GM21381 (cell line): ENCODE measurements around the gene DCST1.

ENCODE experiments used
- ATAC-seq: cut with Tn5 transposase; IDR thresholded peaks from one replicate; pipeline ENCODE4 v1.9.1; 2021; ENCODE audit warnings: mild to moderate bottlenecking, moderate library complexity; ENCODE audit not compliant: unreplicated experiment

DCST1 gene

GRCh38 chr1:155051342-155051776, 17.7 kb downstream of the DCST1 start:
- ATAC-seq: no peak

GRCh38 chr1:155051777-155052398, 18.3 kb downstream of the DCST1 start:
- peak; percentile 9 for ATAC-seq

- no peak for ATAC-seq
Measured at GRCh38 chr1:155052439-155053395, 19.1 kb downstream of the DCST1 start.

- no peak for ATAC-seq
Measured at GRCh38 chr1:155053531-155054105, 20.0 kb downstream of the DCST1 start.

GRCh38 chr1:155057104-155057503, 23.5 kb downstream of the DCST1 start:
- ATAC-seq: no peak

GRCh38 chr1:155057788-155058211, 24.2 kb downstream of the DCST1 start:
- ATAC-seq: no peak

- no peak for ATAC-seq
Measured at GRCh38 chr1:155060736-155061135, 27.1 kb downstream of the DCST1 start.

- no peak for ATAC-seq
Measured at GRCh38 chr1:155061381-155062150, 27.9 kb downstream of the DCST1 start.

GRCh38 chr1:155062151-155062686, 28.6 kb downstream of the DCST1 start:
- ATAC-seq: no peak

GRCh38 chr1:155062702-155063411, 29.2 kb downstream of the DCST1 start:
- no peak for ATAC-seq

GRCh38 chr1:155063550-155064110, 30.0 kb downstream of the DCST1 start, which contains the start of gene EFNA4:
Gene EFNA4 (plus strand): TSS chr1:155063740. CDS start chr1:155063824, 84 bp downstream.
- peak; percentile 63 for ATAC-seq

- ATAC-seq: peak; percentile 14
Measured at GRCh38 chr1:155064111-155064831, 30.6 kb downstream of the DCST1 start.

- ATAC-seq: no peak
Measured at GRCh38 chr1:155064832-155065429, 31.3 kb downstream of the DCST1 start.

GRCh38 chr1:155066777-155067176, 33.2 kb downstream of the DCST1 start:
- ATAC-seq: no peak

GRCh38 chr1:155068599-155068998, 35.0 kb downstream of the DCST1 start:
- ATAC-seq: no peak

- no peak for ATAC-seq
Measured at GRCh38 chr1:155069551-155070157, 36.0 kb downstream of the DCST1 start.

GRCh38 chr1:155070158-155070621, 36.6 kb downstream of the DCST1 start:
- ATAC-seq: no peak
